ENCODE measurements around the gene SLC7A6. TPM values are rescaled to one million over a fixed set of nuclear protein-coding genes. Genes with fewer than 3 reads are reported as not detected.
A peak's percentile ranks its signal among the peaks of the same experiment; 100 is the strongest.

SLC7A6 gene
- total RNA-seq, 6 experiments from 2014 or later: 46.1 to 56.6 (median 50.8) TPM

- H3K4me1 Mint-ChIP-seq (ENCODE audit: low read depth): peaks cover 34% of the 10 kb centered on the region
- H3K4me3 Mint-ChIP-seq: no peak overlapping the region
- no peak for DNase-seq
- H3K36me3 Mint-ChIP-seq (ENCODE audit: low read depth): no peaks in the 10 kb centered on the region
- TF ChIP-seq CTCF (IDR thresholded peaks at IDR 0.05): no peak
- no peak overlapping the region for H3K27ac Mint-ChIP-seq
- no peaks in the 10 kb centered on the region for H3K9me3 Mint-ChIP-seq
- no peaks in the 10 kb centered on the region; the same call in 1 of the 2 replicates for H3K27me3 Mint-ChIP-seq (ENCODE audit: insufficient read depth)
Observed at GRCh38 chr16:68242085-68242484, 22.2 kb upstream of the SLC7A6 start.

- DNase-seq: no peak
- no peak overlapping the region for H3K27ac Mint-ChIP-seq
- H3K4me3 Mint-ChIP-seq: peak overlapping the region; percentile 95
- H3K27me3 Mint-ChIP-seq (ENCODE audit: insufficient read depth): no peaks in the 10 kb centered on the region; the same call in 1 of the 2 replicates
- no peaks in the 10 kb centered on the region; the same call in 1 of the 2 replicates for H3K36me3 Mint-ChIP-seq (ENCODE audit: low read depth)
- TF ChIP-seq CTCF (IDR thresholded peaks at IDR 0.05): no peak
- H3K4me1 Mint-ChIP-seq (ENCODE audit: low read depth): peaks cover 34% of the 10 kb centered on the region
- no peaks in the 10 kb centered on the region for H3K9me3 Mint-ChIP-seq
Observed at GRCh38 chr16:68242926-68243858, 21.1 kb upstream of the SLC7A6 start.

GRCh38 chr16:68244481-68244902 is 19.8 kb upstream of the SLC7A6 start:
- peak overlapping the region; percentile 85 for H3K27ac Mint-ChIP-seq
- H3K27me3 Mint-ChIP-seq (ENCODE audit: insufficient read depth): no peaks in the 10 kb centered on the region; the same call in 1 of the 2 replicates
- H3K9me3 Mint-ChIP-seq: no peaks in the 10 kb centered on the region
- no peak for TF ChIP-seq CTCF (IDR thresholded peaks at IDR 0.05)
- H3K4me1 Mint-ChIP-seq (ENCODE audit: low read depth): peaks cover 34% of the 10 kb centered on the region
- peaks cover 2% of the 10 kb centered on the region; the same call in 1 of the 2 replicates for H3K36me3 Mint-ChIP-seq (ENCODE audit: low read depth)
- no peak for DNase-seq
- peak overlapping the region; percentile 95 for H3K4me3 Mint-ChIP-seq

GRCh38 chr16:68244903-68245853 is 19.1 kb upstream of the SLC7A6 start, which contains the start of gene PLA2G15:
Gene PLA2G15, plus strand, starts transcription at chr16:68245373. Its CDS starts 54 bp downstream, at chr16:68245427.
- TF ChIP-seq CTCF (IDR thresholded peaks at IDR 0.05): no peak
- Mint-ChIP-seq H3K27me3 (ENCODE audit: insufficient read depth) (no peaks in the 10 kb centered on the region; the same call in 1 of the 2 replicates), H3K4me3 (peak within 1 kb of the TSS; percentile 95), H3K36me3 (ENCODE audit: low read depth) (peaks cover 8% of the 10 kb centered on the region; the same call in 1 of the 2 replicates), H3K4me1 (ENCODE audit: low read depth) (peaks cover 34% of the 10 kb centered on the region), H3K9me3 (no peaks in the 10 kb centered on the region), H3K27ac (peak within 1 kb of the TSS; percentile 85)
- peak; percentile 93 for DNase-seq

- H3K4me1 Mint-ChIP-seq (ENCODE audit: low read depth): peaks cover 34% of the 10 kb centered on the region
- H3K27me3 Mint-ChIP-seq (ENCODE audit: insufficient read depth): no peaks in the 10 kb centered on the region; the same call in 1 of the 2 replicates
- peaks cover 8% of the 10 kb centered on the region; the same call in 1 of the 2 replicates for H3K36me3 Mint-ChIP-seq (ENCODE audit: low read depth)
- H3K4me3 Mint-ChIP-seq: peak overlapping the region; percentile 95
- no peak for TF ChIP-seq CTCF (IDR thresholded peaks at IDR 0.05)
- H3K9me3 Mint-ChIP-seq: no peaks in the 10 kb centered on the region
- 0 out of 2 replicates have a peak overlapping the region, but pooled peaks have one; percentile 14 for H3K27ac Mint-ChIP-seq
- DNase-seq: no peak
Observed at GRCh38 chr16:68246121-68246520, 18.2 kb upstream of the SLC7A6 start.

Measured in HFFc6 (cell line).